Measurements from ENCODE around the gene RRP8.

RRP8 gene

GRCh38 chr11:6633422-6634408, 30.3 kb upstream of the RRP8 start:
- DNase-seq (ENCODE audit: low read depth, low spot score): no peak
- in situ Hi-C loops (cut with HindIII; ENCODE audit: low sequenced_read_pairs): no loop called here
- H3K4me3 ChIP-seq (ENCODE audit: low read depth, low read length): no peak overlapping the region
- no peak for TF ChIP-seq CTCF (IDR thresholded peaks at IDR 0.05; ENCODE audit: low read depth, low read length)

DNA sequence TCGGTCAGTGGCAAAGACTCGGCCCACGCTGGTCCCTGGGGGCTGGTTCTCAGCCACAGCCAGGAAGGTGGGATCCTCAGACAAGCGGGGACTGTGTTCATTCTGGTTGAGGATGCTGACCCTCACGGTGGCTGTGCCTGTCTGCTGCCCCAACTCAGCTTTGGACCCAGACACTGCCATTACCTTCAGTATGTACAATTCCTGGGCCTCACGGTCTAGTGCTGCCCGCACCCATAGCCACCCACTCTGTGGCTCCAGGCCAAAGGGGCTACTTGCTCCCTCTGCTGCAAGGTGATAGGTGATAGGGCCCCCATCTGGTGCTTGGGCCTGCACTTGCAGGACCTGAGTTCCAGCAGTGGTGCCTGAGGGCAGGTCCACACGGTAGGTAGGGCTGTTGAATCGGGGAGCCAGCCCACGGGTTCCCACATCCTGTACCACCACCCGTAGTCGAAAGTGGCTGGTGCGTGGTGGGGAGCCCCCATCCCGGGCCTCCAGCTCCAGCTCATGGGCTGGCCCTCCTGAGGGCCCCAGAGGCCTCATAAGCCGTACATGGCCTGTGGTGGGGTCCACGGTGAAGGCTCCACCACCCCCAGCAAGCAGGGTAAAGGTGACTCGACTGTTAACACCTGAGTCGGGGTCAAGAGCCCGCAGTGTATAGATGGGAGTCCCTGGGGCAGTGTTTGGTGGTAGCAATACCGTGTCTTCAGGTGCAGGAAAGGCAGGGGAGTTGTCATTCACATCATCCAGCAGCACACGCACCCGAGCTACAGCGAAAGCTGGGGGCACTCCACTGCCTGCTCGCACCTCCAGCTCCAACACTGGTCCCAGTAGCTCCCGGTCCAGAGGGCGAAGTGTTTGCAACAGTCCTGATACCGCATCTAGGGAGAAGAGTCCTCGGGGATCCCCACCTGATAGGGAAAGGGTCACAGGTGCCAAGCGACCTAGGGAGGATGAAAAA, 29.0 kb upstream of the RRP8 start:
- DNase-seq (ENCODE audit: low read depth, low spot score): no peak
- TF ChIP-seq CTCF (IDR thresholded peaks at IDR 0.05; ENCODE audit: low read depth, low read length): no peak
- in situ Hi-C loops (cut with HindIII; ENCODE audit: low sequenced_read_pairs): no loop called here
- H3K4me3 ChIP-seq (ENCODE audit: low read depth, low read length): no peak overlapping the region

DNA sequence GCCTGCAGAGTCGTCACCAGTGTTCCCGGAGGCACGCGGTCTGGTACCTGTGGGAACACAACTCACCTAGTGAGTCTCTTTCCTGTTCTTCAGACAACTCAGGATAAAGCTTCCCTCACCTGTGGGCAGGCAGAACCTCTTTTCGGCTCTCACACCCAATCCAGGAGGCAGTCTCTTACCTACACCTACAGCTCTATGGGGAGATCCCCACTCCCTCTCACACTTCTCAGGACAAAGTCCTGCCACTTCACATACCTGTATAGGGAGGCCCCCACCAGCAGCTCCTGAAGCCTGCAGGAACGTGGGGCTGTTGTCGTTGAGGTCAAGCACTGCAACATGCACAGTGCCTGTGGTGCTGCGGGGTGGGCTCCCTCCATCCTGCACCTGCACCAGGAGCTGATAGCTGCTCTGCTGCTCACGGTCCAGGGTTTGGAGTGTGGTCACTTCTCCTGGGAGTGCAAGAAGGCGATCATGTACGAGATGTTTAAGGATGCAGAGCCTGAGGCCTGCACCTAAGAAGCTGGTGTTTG, 28.0 kb upstream of the RRP8 start:
- in situ Hi-C loops (cut with HindIII; ENCODE audit: low sequenced_read_pairs): no loop called here
- no peak for TF ChIP-seq CTCF (IDR thresholded peaks at IDR 0.05; ENCODE audit: low read depth, low read length)
- no peak for DNase-seq (ENCODE audit: low read depth, low spot score)
- no peak overlapping the region for H3K4me3 ChIP-seq (ENCODE audit: low read depth, low read length)

DNA sequence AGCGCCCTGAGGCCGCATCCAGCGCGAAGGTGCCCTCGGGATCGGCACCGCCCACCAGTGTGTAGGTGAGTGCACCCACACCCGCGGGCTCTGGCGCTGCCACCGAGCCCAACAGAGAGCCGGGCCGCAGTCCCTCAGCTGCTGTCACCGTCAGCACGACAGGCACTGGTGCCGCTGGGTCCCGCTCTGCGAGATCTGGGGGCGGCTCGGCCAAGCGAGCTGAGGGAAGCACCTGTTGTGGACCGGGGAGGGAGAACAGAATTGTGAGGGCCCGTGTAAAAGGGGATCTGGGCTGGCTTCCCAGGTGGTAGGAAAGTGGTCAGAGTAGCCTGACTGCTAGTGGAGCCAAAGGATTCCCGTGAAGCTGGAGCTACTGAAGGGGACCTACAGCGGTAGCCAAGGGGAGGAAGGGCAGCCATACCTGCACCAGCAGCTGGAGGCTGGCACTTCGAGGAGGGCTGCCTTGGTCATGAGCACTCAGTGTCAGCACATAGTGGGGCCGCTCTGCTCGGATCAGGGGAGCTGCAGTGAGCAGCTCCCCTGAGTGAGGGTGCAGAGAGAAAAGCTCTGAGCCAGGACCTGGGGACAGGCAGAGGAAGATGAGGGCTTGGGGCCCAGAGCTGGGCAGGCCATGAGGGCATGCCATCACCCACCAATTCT, 27.3 kb upstream of the RRP8 start:
- no peak overlapping the region for H3K4me3 ChIP-seq (ENCODE audit: low read depth, low read length)
- in situ Hi-C loops (cut with HindIII; ENCODE audit: low sequenced_read_pairs): no loop called here
- no peak for TF ChIP-seq CTCF (IDR thresholded peaks at IDR 0.05; ENCODE audit: low read depth, low read length)
- no peak for DNase-seq (ENCODE audit: low read depth, low spot score)

- H3K4me3 ChIP-seq (ENCODE audit: low read depth, low read length): no peak overlapping the region
- in situ Hi-C loops (cut with HindIII; ENCODE audit: low sequenced_read_pairs): no loop called here
- no peak for TF ChIP-seq CTCF (IDR thresholded peaks at IDR 0.05; ENCODE audit: low read depth, low read length)
- no peak for DNase-seq (ENCODE audit: low read depth, low spot score)
These were observed 26.6 kb upstream of the RRP8 start for GRCh38 chr11:6629892-6630631.
